HG03439 (cell line): ENCODE data around the gene CCDC126.
"Not testable (repeated sequence)": the region's sequence is repeated elsewhere in the genome, so short reads cannot be mapped to it uniquely, and the experiment has no call there.

ENCODE experiments used
- ATAC-seq: cut with Tn5 transposase; IDR thresholded peaks from one replicate; pipeline ENCODE4 v1.9.1; 2021; ENCODE audit warnings: mild to moderate bottlenecking, moderate library complexity; ENCODE audit not compliant: unreplicated experiment

Gene CCDC126

GRCh38 chr7:23622506-23622925, 25.3 kb downstream of the CCDC126 start:
- no peak for ATAC-seq

- no peak for ATAC-seq
Observed at GRCh38 chr7:23628370-23628769, 31.2 kb downstream of the CCDC126 start.

- ATAC-seq: no peak
Observed at GRCh38 chr7:23633417-23633816, 36.2 kb downstream of the CCDC126 start.

DNA sequence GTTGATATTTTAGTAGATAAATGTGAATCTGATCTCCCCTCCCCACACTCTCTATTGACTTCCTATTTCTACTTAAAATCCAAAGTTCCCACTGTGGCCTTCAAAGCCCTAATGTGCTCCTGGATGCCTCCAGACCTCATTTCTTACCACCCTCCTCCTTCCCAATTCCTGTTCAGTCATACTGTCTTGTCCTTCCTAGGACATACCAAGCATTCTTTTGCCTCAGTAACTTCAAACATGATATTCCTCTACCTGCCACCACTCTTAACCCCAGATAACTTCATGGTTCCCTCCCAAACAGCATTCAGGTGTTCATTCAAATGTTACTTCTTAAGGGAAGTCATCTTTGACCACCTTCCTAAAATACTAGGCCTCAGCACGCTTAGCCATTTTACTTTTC, 48.6 kb downstream of the CCDC126 start:
- no peak for ATAC-seq

DNA sequence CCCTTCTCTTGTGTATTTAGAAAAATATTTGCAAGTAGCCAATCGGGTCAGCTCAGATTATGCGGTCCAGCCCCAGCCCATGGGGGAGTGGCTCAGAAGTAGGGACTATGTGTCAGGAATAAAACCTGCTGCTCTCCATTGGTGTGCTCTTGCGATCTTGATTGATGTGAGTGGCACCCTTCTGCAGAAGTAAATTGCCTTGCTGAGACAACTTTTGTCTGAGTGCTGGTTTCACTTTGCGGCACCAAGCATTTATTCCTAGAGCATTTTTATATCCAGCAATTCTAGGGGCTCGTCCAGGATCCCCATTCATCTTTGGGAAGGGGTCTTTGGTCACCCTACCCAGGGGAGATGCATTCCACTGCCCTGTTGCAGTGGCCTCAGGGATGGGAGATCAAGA, 56.8 kb downstream of the CCDC126 start:
- ATAC-seq: no peak

DNA sequence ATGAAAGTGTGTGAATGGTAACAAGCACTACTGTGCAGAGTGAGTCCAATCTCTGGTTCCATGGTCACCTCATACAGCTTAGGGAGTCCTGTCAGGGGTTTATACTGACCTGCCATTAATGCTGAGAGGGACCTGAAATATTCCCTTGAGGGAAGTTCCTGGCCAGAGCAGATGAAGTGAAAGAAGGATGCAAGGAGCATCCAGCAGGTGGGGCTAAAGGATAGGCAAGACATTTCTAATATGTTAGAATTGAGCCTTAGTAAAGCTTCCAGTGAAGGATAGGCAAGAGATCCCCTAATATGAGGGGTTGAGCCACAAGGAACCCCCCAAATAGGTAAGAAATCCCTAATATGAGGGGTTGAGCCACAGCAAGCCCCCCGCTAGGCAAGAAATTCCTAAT, 57.3 kb downstream of the CCDC126 start:
- no peak for ATAC-seq

DNA sequence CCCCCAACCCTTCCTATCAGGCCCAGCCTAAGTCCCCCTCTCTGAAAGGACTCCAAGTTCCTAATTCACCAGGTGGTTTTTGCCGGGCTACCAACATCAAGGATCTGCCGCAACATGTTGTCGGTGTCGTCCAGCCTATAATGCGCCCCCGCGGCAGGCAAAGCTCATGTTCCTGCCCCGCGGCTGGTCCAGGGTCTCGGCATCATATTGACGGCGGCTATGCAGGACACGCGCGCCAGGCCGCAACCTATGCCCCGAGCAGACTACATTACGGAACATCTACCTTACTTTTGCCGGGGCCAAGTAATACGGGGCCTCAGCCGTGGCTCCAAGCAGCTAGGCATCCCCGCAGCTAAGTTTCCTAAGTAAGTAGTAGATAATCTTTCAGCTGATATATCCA, 58.3 kb downstream of the CCDC126 start:
- no peak for ATAC-seq

DNA sequence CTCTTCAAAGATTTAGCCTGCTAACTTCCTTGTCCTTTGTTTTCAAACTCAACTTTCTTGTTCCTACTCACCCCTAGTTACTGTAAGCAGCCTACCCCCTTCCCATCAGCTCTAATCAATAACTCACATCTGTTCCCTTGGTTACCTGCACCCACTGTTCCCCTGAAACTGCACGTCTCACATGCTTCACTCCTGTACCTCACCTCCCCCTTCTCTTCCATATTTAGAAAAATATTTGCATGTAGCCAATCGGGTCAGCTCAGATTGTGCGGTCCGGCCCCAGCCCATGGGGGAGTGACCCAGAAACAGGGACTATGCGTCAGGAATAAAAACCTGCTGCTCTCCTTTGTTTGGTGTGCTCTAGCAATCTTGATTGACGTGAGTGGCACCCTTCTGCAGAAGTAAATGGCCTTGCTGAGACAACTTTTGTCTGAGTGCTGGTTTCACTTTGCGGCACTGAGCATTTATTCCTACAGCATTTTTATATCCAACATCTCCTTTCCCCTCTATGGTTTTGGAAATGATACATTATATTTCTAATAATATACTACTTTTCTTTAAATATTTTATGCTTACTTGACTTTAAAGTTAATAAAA, 61.7 kb downstream of the CCDC126 start:
- ATAC-seq: no peak

DNA sequence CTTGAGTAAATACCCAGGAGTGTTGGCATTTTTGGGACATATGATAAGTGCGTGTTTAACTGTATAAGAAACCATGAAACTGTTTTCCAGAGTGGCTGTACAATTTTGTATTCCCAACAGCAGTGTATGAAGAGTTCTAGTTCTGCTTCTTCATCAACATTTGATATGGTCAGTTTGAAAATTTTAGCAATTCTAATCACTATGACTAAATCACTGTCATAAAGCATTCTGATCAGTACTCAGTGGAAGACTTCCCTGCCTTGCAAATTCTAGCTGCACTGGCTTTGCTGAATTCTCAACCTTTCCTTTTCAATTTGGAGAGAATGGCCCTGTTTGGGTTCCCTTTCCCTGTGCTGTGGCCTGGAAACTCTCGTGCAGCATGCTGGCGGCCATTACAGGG, 64.2 kb downstream of the CCDC126 start:
- no peak for ATAC-seq

DNA sequence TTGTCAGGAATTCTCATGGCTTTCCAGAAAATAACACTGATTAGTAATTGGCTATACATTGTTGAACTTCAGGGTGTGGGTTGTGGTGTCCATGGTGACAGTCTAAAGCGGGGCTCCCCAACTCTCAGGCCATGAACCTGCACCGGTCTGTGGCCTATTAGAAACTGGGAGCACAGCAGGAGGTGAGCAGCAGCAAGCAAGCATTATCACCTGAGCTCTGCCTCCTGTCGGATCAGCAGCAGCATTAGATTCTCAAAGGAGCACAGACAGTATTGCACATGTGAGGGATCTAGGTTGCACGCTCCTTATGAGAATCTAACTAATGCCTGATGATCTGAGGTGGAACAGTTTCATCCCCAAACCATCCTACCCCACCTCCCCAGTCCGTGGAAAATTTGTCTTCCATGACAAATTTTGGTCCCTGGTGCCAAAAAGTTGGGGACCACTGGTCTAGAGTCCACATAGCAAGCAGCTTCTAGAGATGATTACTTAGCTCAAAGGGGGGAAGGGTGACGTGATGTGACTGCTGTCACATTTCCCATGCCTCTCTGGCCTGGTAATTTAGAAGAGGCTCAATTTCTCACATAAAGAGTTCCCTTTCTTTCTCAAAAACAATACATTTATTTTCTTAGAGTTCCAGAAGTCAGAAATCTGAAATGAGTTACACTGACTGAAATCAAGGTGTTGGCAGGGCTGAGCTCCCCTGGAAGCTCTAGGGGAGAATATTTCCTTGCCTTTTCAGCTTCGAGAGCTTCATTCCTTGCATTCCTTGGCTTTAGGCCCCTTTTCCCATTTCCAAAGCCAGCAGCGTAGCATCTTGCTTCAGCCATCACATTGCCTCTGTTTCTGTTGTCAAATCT, 65.2 kb downstream of the CCDC126 start:
- no peak for ATAC-seq

GRCh38 chr7:23662984-23663313, 65.8 kb downstream of the CCDC126 start:
- ATAC-seq: no peak

DNA sequence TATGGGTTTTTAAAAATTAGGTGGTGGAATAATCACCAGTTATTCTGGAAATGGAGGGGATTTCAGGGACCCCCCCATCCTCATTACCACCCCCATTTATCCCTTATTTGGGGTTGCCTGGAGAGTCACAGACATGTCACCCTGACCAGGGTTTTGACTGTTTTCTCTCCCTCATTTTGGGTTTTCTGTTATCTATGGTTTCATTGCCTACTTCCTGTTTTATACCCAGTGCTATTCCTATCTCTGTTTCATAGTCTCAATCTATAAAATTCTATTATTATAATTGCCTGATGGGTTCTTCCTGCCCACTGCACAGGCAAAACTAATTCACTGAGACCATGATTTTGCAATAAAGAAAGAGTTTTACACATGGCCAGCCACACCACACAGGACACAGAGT, 66.9 kb downstream of the CCDC126 start:
- no peak for ATAC-seq

- ATAC-seq: no peak
Observed at GRCh38 chr7:23672033-23672432, 74.9 kb downstream of the CCDC126 start.

DNA sequence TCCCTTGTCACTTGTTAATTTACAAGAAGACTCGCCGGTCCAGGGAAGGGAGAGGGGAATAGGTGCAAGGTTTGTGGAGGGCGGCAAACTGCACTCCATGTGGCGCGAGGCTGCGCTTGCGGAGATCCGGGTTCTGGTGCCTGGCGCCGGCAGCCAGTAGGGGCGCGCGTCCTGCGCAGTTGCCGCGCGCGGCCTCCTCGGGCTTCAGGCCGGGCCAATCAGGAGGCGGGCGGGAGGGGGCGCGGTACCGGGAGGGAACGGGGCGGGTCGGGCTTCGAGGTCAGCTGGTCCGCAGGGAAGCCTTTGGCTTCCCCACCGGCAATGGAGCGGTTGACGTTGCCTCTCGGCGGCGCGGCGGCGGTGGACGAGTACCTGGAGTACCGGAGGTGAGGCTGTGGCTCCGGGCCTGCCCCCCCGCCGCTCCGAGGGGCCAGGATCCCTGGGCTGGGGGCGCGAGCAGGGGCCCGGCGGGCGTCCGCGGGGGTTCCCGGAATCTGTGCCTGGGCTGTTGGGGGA, 82.8 kb downstream of the CCDC126 start, which contains the start of gene FAM221A:
Gene FAM221A, plus strand, starts transcription at position 302 of the 516 bp plus-strand sequence. Its CDS starts 20 bp downstream, at position 322.
- peak; percentile 94 for ATAC-seq

- ATAC-seq: peak; percentile 43
Observed at GRCh38 chr7:23680414-23681405, 83.5 kb downstream of the CCDC126 start.

GRCh38 chr7:23684041-23684440, 86.9 kb downstream of the CCDC126 start:
- not testable (repeated sequence) for ATAC-seq

GRCh38 chr7:23685731-23686130, 88.5 kb downstream of the CCDC126 start:
- no peak for ATAC-seq

DNA sequence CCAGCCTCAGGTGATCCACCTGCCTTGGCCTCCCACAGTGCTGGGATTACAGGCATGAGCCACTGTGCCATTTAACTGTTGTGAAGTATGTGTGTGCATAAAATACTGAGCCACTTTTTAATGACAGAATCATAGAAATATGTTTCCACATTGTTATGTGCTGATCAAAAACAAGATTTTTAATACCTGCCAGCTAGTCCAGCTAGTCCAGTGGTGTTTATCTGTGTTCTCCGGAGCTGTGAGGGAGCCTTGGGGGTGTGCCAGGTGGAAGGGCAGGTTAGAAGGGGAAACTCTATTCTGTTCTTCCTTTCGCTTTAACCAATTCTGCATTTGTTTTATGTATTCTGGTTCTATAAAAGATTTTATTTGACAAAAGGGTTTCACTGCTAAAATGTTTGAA, 89.8 kb downstream of the CCDC126 start:
- no peak for ATAC-seq

DNA sequence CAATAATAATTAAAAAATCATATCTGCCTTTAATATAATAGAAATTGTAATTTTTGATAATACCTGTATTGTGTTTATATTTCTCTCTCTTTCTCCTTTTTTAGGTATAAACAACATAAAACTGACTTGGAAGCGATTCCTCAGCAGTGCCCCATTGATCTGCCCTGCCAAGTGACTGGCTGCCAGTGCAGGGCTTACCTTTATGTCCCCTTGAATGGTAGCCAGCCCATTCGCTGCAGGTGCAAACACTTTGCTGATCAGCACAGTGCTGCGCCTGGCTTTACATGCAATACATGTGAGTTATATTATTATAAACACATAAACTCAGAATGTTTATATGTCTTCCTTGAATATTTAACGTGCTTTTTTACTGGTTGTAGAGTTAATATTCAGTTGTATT, 92.0 kb downstream of the CCDC126 start:
- ATAC-seq: no peak

- no peak for ATAC-seq
Observed at GRCh38 chr7:23691320-23691719, 94.1 kb downstream of the CCDC126 start.

DNA sequence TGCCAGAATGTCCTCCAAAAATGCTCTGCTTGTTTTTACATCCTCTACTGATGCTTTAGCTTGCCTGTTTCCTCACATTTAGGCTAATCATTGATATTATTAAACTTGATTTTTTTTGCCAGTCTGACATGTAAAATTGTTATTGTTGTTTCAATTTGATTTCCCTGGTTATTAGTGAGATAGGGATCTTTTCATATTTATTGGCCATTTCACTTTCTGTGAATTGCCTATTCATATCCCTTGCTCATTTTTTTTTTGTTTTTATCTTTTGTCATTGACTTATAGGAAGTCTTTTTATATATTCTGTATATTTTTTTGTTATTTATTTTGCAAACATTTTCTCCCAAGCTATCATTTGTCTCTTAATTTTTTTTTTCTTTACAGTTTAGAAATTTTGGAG, 96.0 kb downstream of the CCDC126 start:
- no peak for ATAC-seq
